Measurements from ENCODE around the gene TNFRSF11A.

The TNFRSF11A gene

GRCh38 chr18:62435435-62436031 lies 110.4 kb downstream of the TNFRSF11A start:
- no peak for TF ChIP-seq ZFX (IDR thresholded peaks at IDR 0.05; ENCODE audit: borderline replicate concordance)
- TF ChIP-seq, protein P1, sequence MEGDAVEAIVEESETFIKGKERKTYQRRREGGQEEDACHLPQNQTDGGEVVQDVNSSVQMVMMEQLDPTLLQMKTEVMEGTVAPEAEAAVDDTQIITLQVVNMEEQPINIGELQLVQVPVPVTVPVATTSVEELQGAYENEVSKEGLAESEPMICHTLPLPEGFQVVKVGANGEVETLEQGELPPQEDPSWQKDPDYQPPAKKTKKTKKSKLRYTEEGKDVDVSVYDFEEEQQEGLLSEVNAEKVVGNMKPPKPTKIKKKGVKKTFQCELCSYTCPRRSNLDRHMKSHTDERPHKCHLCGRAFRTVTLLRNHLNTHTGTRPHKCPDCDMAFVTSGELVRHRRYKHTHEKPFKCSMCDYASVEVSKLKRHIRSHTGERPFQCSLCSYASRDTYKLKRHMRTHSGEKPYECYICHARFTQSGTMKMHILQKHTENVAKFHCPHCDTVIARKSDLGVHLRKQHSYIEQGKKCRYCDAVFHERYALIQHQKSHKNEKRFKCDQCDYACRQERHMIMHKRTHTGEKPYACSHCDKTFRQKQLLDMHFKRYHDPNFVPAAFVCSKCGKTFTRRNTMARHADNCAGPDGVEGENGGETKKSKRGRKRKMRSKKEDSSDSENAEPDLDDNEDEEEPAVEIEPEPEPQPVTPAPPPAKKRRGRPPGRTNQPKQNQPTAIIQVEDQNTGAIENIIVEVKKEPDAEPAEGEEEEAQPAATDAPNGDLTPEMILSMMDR (IDR thresholded peaks at IDR 0.05): no peak

GRCh38 chr18:62436636-62437234 lies 111.6 kb downstream of the TNFRSF11A start:
- no peak overlapping the region for H3K27ac ChIP-seq
- TF ChIP-seq, protein P1 (IDR thresholded peaks at IDR 0.05): no peak
- TF ChIP-seq ZFX (IDR thresholded peaks at IDR 0.05; ENCODE audit: borderline replicate concordance): no peak

More at GRCh38 chr18:62435435-62436031, 110.4 kb downstream of the TNFRSF11A start:
- no peak overlapping the region for H3K27ac ChIP-seq

- TF ChIP-seq ZFX (IDR thresholded peaks at IDR 0.05; ENCODE audit: borderline replicate concordance): no peak
- TF ChIP-seq, protein P1 (IDR thresholded peaks at IDR 0.05): no peak
These were observed 112.3 kb downstream of the TNFRSF11A start for GRCh38 chr18:62437235-62438017.

DNA sequence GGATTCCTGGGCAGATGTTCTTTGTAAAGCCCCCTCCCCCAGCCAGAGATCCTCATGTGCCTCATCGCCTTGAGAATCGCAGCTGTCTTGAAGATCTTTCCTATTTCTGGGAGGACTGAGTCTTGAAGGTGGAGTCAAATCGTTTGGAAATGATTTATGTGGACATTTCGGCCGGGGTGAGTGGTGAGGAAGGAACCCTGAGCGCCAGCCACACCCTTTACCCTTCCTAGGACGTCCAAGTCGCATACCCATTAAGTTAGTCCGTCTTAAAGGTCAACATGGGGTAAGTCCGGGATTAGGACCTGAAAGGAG lies 112.9 kb downstream of the TNFRSF11A start:
- TF ChIP-seq ZFX (IDR thresholded peaks at IDR 0.05; ENCODE audit: borderline replicate concordance): no peak
- TF ChIP-seq, protein P1 (IDR thresholded peaks at IDR 0.05): no peak
- H3K27ac ChIP-seq: no peak overlapping the region

More at GRCh38 chr18:62437235-62438017, 112.3 kb downstream of the TNFRSF11A start:
- H3K27ac ChIP-seq: no peak overlapping the region

- H3K27ac ChIP-seq: no peak overlapping the region
- TF ChIP-seq, protein P1 (IDR thresholded peaks at IDR 0.05): no peak
- no peak for TF ChIP-seq ZFX (IDR thresholded peaks at IDR 0.05; ENCODE audit: borderline replicate concordance)
These were observed 113.3 kb downstream of the TNFRSF11A start for GRCh38 chr18:62438402-62438801.

- no peak overlapping the region for H3K27ac ChIP-seq
- TF ChIP-seq, protein P1 (IDR thresholded peaks at IDR 0.05): no peak
- TF ChIP-seq ZFX (IDR thresholded peaks at IDR 0.05; ENCODE audit: borderline replicate concordance): no peak
These were observed 113.8 kb downstream of the TNFRSF11A start for GRCh38 chr18:62438866-62439265.

All from 22Rv1 (cell line).